ENCODE results near the gene PPFIBP2. TPM values are rescaled to one million over a fixed set of nuclear protein-coding genes. Genes with fewer than 3 reads are reported as not detected.

PPFIBP2 gene
- total RNA-seq, 2 experiments from 2014 or later = 7.9 to 13.2 TPM

DNA sequence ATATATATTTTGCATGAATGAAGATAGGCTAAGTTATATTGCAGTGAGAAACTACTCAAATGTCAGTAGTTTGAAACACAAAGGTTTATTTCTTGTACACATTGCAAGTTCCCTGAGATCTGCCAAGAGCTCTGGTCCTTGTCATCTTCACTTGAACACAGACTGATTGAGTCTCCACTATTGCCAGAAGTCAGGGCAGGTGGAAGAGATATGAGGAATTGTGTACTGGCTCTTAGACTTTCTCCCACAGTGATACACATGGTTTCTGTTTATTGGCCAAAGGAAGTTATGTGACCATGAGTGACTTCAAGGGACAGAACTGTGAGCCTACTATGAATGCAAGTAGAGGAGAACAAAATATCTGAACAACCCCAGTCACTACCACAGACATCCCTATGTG is 44.2 kb downstream of the PPFIBP2 start:
- Mint-ChIP-seq H3K9me3 (ENCODE audit: low read depth) (no peaks in the 10 kb centered on the region), H3K27me3 (no peaks in the 10 kb centered on the region), H3K4me3 (no peak overlapping the region), H3K27ac (no peak overlapping the region), H3K4me1 (peaks cover 4% of the 10 kb centered on the region), H3K36me3 (ENCODE audit: low read depth) (peaks cover 4% of the 10 kb centered on the region)
- ChIA-PET POLR2A (interaction anchor here (0.6 kb wide), 1 partner anchor 36 kb away, joined by 3 read pairs; no protein-coding TSS in a partner anchor), CTCF (interaction anchor here (0.9 to 1.3 kb wide), 2 partner anchors 13 to 46 kb away, joined by 3 to 5 read pairs; no protein-coding TSS in a partner anchor)
- intact Hi-C loops (cut with DNase I, micrococcal nuclease) = no loop called here
- DNase-seq (no peak), ATAC-seq (no peak)

DNA sequence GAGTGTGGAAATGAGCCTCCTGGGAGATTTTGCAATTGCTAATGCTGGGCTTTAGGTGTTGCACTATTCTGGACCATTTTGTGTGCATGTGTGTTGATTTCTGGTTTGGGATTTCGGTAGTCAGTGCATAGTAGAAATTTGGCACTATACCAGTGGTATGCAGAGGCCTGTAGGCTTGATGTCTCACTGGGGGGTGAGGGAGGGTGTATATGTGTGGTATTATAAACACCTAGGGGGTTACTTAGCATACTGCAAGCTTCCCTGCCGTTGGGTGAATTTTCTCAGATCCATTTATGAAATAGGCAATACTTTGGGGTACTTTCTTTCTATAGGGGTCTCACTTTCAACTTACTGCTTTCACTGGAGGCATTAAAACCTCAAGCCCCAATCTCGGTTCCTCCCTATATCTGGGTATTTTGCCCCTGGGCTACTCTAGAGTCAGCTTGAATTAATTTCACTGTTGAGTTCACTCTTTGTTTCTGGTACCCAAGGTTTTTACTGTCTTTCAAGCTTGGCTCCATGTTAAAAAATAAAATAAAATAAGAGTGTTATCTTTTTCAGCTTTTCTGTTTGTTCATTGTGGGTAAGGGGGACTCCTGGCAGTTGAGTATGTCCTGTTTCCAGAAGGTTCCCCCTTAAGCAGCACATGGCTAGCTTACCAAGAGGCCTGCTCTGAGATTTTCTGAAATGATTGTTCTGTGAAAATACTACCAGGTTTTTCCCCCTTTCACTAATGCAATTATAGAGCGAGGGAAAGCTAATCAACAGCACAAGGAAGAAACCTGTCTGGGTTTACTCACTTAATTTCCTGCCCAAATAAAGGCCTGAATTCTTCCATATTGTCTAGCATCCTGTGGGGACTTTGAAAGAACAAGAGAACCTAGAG is 45.8 kb downstream of the PPFIBP2 start:
- intact Hi-C loops (cut with DNase I, micrococcal nuclease) = no loop called here
- no peaks in the 10 kb centered on the region for H3K27me3 Mint-ChIP-seq

GRCh38 chr11:7561562-7561961 is 47.8 kb downstream of the PPFIBP2 start:
- Mint-ChIP-seq H3K4me1 (peaks cover 2% of the 10 kb centered on the region), H3K4me3 (no peak overlapping the region), H3K27me3 (no peaks in the 10 kb centered on the region), H3K9me3 (ENCODE audit: low read depth) (no peaks in the 10 kb centered on the region), H3K36me3 (ENCODE audit: low read depth) (peaks cover 12% of the 10 kb centered on the region), H3K27ac (no peak overlapping the region)
- intact Hi-C loops (cut with DNase I, micrococcal nuclease) = no loop called here
- ChIA-PET CTCF (interaction anchor here (1.5 kb wide), 1 partner anchor 19 kb away, joined by 3 read pairs; no protein-coding TSS in a partner anchor), POLR2A (no interaction called here)
- no peak for DNase-seq
- no peak for ATAC-seq

More for the DNA sequence above, 45.8 kb downstream of the PPFIBP2 start:
- DNase-seq = no peak
- no peak overlapping the region for H3K27ac Mint-ChIP-seq
- peaks cover 4% of the 10 kb centered on the region for H3K36me3 Mint-ChIP-seq (ENCODE audit: low read depth)
- H3K9me3 Mint-ChIP-seq (ENCODE audit: low read depth) = no peaks in the 10 kb centered on the region
- ATAC-seq = no peak
- POLR2A ChIA-PET = no interaction called here
- CTCF ChIA-PET = interaction anchor here (0.6 to 1.5 kb wide), 5 partner anchors 9 to 1115 kb away, joined by 3 to 5 read pairs (median 3); no protein-coding TSS in a partner anchor
- H3K4me1 Mint-ChIP-seq = peaks cover 2% of the 10 kb centered on the region
- no peak overlapping the region for H3K4me3 Mint-ChIP-seq

GRCh38 chr11:7563281-7563680 is 49.5 kb downstream of the PPFIBP2 start:
- Mint-ChIP-seq H3K9me3 (ENCODE audit: low read depth) (peaks cover 4% of the 10 kb centered on the region), H3K27ac (no peak overlapping the region), H3K4me3 (no peak overlapping the region), H3K36me3 (ENCODE audit: low read depth) (peaks cover 25% of the 10 kb centered on the region), H3K4me1 (no peaks in the 10 kb centered on the region), H3K27me3 (no peaks in the 10 kb centered on the region)
- ChIA-PET CTCF (no interaction called here), POLR2A (no interaction called here)
- no peak for ATAC-seq
- intact Hi-C loops (cut with DNase I, micrococcal nuclease) = no loop called here
- no peak for DNase-seq

- ATAC-seq (no peak), DNase-seq (no peak)
- CTCF ChIA-PET = interaction anchor here (0.7 kb wide), 1 partner anchor 30 kb away, joined by 4 read pairs; no protein-coding TSS in a partner anchor
- Mint-ChIP-seq H3K27ac (no peak overlapping the region), H3K9me3 (ENCODE audit: low read depth) (peaks cover 4% of the 10 kb centered on the region), H3K4me3 (no peak overlapping the region), H3K36me3 (ENCODE audit: low read depth) (peaks cover 27% of the 10 kb centered on the region), H3K4me1 (no peaks in the 10 kb centered on the region), H3K27me3 (no peaks in the 10 kb centered on the region)
- intact Hi-C loops (cut with DNase I, micrococcal nuclease) = no loop called here
- POLR2A ChIA-PET = no interaction called here
Measured at GRCh38 chr11:7564803-7565202, 51.0 kb downstream of the PPFIBP2 start.

GRCh38 chr11:7567311-7567710 is 53.5 kb downstream of the PPFIBP2 start:
- Mint-ChIP-seq H3K9me3 (ENCODE audit: low read depth) (peaks cover 4% of the 10 kb centered on the region), H3K27ac (no peak overlapping the region), H3K4me3 (no peak overlapping the region), H3K4me1 (no peaks in the 10 kb centered on the region), H3K27me3 (peaks cover under 1% of the 10 kb centered on the region), H3K36me3 (ENCODE audit: low read depth) (peaks cover 27% of the 10 kb centered on the region)
- intact Hi-C loops (cut with DNase I, micrococcal nuclease) = no loop called here
- ChIA-PET POLR2A (no interaction called here), CTCF (no interaction called here)
- ATAC-seq (no peak), DNase-seq (no peak)

DNA sequence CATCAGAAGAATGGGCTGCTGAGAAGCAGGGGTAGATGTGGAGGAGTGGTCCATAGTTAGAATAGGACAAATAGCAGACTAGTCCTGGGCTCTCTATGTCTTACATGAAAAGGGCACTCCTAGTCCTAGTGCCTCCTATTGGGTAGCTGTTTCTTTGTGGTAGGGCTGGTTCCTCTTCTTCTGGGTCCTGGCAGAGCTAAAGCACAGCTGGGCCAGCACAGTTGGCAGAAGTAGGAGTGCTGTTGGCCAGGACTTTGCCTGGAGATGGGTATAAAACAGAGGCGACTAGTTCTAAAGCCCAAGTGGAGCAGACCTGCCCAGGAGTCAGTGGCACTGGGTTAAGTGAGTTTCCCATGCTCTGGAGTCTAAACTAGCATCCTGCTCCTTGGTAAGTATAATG is 55.2 kb downstream of the PPFIBP2 start:
- no peak overlapping the region for H3K4me3 Mint-ChIP-seq
- DNase-seq = no peak
- H3K27ac Mint-ChIP-seq = no peak overlapping the region
- peaks cover 4% of the 10 kb centered on the region for H3K9me3 Mint-ChIP-seq (ENCODE audit: low read depth)
- intact Hi-C loops (cut with DNase I, micrococcal nuclease) = no loop called here
- ChIA-PET POLR2A (no interaction called here), CTCF (interaction anchor here (0.6 kb wide), 1 partner anchor 9 kb away, joined by 3 read pairs; no protein-coding TSS in a partner anchor)
- H3K4me1 Mint-ChIP-seq = no peaks in the 10 kb centered on the region
- H3K27me3 Mint-ChIP-seq = peaks cover 2% of the 10 kb centered on the region
- H3K36me3 Mint-ChIP-seq (ENCODE audit: low read depth) = peaks cover 27% of the 10 kb centered on the region
- no peak for ATAC-seq

GRCh38 chr11:7570241-7570640 is 56.4 kb downstream of the PPFIBP2 start:
- H3K36me3 Mint-ChIP-seq (ENCODE audit: low read depth) = peaks cover 26% of the 10 kb centered on the region
- POLR2A ChIA-PET = no interaction called here

DNA sequence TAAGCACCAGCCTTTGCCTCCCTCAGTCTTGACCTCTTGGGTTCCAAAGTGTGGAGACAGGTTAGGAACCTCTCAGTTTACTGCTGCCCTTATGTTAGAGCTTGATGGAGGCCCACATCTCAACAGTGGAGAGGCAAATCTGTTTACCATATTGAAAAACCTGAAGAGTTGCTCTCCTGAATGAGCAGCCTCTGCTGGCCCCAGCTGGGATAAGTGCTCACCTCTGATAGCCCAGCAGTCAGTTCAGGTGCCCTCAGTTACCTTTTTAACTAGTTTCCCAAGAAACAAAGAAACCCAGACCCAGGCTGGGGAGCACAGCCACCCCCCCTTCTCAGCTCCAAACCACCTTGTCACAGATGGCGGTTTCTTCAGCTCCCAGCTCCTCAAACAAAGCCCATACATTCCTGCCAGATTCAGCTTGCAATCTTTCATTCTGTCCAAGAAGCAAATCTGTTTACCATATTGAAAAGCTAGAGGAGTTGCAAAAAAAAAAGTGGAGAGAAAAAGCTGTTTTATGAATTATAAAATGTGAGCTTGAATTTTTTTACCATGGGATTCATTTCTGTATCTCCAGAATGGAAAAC is 57.2 kb downstream of the PPFIBP2 start:
- peaks cover 18% of the 10 kb centered on the region for H3K36me3 Mint-ChIP-seq (ENCODE audit: low read depth)
- H3K9me3 Mint-ChIP-seq (ENCODE audit: low read depth) = peaks cover 4% of the 10 kb centered on the region
- no peak for ATAC-seq
- CTCF ChIA-PET = interaction anchor here (0.6 to 2.4 kb wide), 14 partner anchors 10 to 887 kb away, joined by 3 to 12 read pairs (median 3); no protein-coding TSS in a partner anchor
- no peak overlapping the region for H3K27ac Mint-ChIP-seq
- no peak for DNase-seq
- no peak overlapping the region for H3K4me3 Mint-ChIP-seq
- peaks cover 9% of the 10 kb centered on the region for H3K27me3 Mint-ChIP-seq
- H3K4me1 Mint-ChIP-seq = peaks cover 13% of the 10 kb centered on the region
- POLR2A ChIA-PET = no interaction called here
- intact Hi-C loops (cut with DNase I, micrococcal nuclease) = loop anchor here (1.0 to 5.0 kb wide), 4 partner anchors 94 to 124 kb away; no protein-coding TSS in a partner anchor

More at GRCh38 chr11:7570241-7570640, 56.4 kb downstream of the PPFIBP2 start:
- peaks cover 6% of the 10 kb centered on the region for H3K27me3 Mint-ChIP-seq
- H3K4me1 Mint-ChIP-seq = peaks cover 5% of the 10 kb centered on the region
- ATAC-seq (no peak), DNase-seq (no peak)
- H3K4me3 Mint-ChIP-seq = no peak overlapping the region
- CTCF ChIA-PET = interaction anchor here (2.4 kb wide), 1 partner anchor 11 kb away, joined by 12 read pairs; no protein-coding TSS in a partner anchor
- peaks cover 4% of the 10 kb centered on the region for H3K9me3 Mint-ChIP-seq (ENCODE audit: low read depth)
- intact Hi-C loops (cut with DNase I, micrococcal nuclease) = loop anchor here (2.0 to 5.0 kb wide), 3 partner anchors 95 to 125 kb away; no protein-coding TSS in a partner anchor
- H3K27ac Mint-ChIP-seq = no peak overlapping the region

DNA sequence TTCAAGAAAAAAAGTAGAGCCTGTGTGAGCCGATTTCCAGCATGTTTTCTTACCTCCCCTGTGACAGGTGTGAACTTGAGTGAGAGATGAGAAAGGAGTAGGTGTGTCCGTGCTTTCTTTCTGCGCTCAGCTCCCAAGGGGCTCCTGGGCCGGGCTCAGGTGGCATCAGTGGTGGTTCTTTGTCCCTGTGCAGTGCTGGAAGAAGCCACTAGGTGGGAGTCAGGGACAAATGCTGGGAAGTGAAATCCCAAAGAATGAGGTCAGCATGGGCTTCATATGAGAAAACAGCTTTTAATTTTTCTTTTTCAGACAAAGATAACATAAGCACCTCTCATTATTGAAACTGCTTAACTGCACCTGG is 57.8 kb downstream of the PPFIBP2 start:
- intact Hi-C loops (cut with DNase I, micrococcal nuclease) = loop anchor here (1.0 to 5.0 kb wide), 4 partner anchors 93 to 123 kb away; no protein-coding TSS in a partner anchor
- CTCF ChIA-PET = interaction anchor here (0.7 to 2.4 kb wide), 14 partner anchors 10 to 888 kb away, joined by 3 to 12 read pairs (median 3); no protein-coding TSS in a partner anchor
- no peak overlapping the region for H3K27ac Mint-ChIP-seq
- peaks cover 19% of the 10 kb centered on the region for H3K4me1 Mint-ChIP-seq
- peaks cover 15% of the 10 kb centered on the region for H3K36me3 Mint-ChIP-seq (ENCODE audit: low read depth)
- peaks cover 9% of the 10 kb centered on the region for H3K27me3 Mint-ChIP-seq
- POLR2A ChIA-PET = no interaction called here
- DNase-seq (peak; percentile 47), ATAC-seq (no peak)
- no peak overlapping the region for H3K4me3 Mint-ChIP-seq
- H3K9me3 Mint-ChIP-seq (ENCODE audit: low read depth) = peaks cover 4% of the 10 kb centered on the region

- peaks cover 9% of the 10 kb centered on the region for H3K27me3 Mint-ChIP-seq
- peaks cover 24% of the 10 kb centered on the region for H3K4me1 Mint-ChIP-seq
- peaks cover 4% of the 10 kb centered on the region for H3K9me3 Mint-ChIP-seq (ENCODE audit: low read depth)
- ATAC-seq = no peak
- ChIA-PET CTCF (interaction anchor here (0.7 to 2.4 kb wide), 7 partner anchors 9 to 148 kb away, joined by 3 to 12 read pairs (median 4); no protein-coding TSS in a partner anchor), POLR2A (no interaction called here)
- H3K27ac Mint-ChIP-seq = no peak overlapping the region
- intact Hi-C loops (cut with DNase I, micrococcal nuclease) = loop anchor here in 1 of 2 experiments (5.0 kb wide), 1 partner anchor 115 kb away; no protein-coding TSS in a partner anchor
- peaks cover 12% of the 10 kb centered on the region for H3K36me3 Mint-ChIP-seq (ENCODE audit: low read depth)
- no peak overlapping the region for H3K4me3 Mint-ChIP-seq
- DNase-seq = no peak
Measured at GRCh38 chr11:7572001-7572712, 58.4 kb downstream of the PPFIBP2 start.
